Measurements from ENCODE around the gene ACTL7A.

DNA sequence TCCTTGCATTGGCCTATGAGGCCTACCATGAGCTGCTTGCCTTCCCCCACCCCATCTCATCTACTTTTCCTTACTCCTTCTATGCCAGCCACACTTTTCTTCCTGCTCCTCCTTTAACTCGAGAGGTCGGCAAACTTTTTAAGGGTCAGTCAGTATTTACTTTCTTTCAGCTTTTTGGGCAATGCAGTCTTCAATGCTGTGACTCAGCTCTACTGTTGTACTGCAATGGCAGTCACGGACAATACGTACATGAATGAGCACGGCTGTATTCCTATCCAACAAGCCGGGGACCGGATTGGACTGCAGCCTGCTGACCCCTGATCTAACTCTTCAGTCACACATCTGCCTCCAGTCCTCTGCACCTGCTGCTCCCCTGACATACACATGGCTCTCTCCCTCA lies 602 bp upstream of the ACTL7A start:
- no peak for TF ChIP-seq FOXK2 (IDR thresholded peaks at IDR 0.05)
- no peak for TF ChIP-seq BHLHE40 (IDR thresholded peaks at IDR 0.05; ENCODE audit: borderline replicate concordance)
- TF ChIP-seq SUZ12 (IDR thresholded peaks at IDR 0.05), result no peak
- TF ChIP-seq ELF4 (IDR thresholded peaks at IDR 0.05), result no peak

Measured in HEK293T (cell line).